Measurements from ENCODE around the gene ZNF496.

ZNF496 gene

DNA sequence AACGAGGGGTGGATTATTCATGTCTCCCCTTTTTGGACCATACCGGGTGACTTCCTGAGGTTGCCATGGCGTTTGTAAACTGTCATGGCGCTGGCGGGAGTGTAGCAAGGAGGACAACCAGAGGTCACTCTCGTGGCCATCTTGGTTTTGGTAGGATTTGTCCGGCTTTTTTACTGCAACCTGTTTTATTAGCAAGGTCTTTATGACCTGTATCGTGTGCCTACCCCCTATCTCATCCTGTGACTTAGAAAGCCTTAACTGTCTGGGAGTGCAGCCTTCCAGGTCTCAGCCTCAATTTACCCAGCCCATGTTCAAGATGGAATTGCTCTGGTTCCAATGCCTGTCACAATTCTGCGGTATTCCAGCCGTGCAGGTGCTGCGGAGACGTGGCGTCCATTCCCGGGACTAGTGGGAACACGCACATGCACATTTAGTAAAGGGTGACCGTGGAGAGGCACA, 40.2 kb upstream of the ZNF496 start:
- H3K4me3 ChIP-seq (ENCODE audit: low read depth, low read length, poor library complexity, severe bottlenecking) = no peak overlapping the region
- H3K79me2 ChIP-seq (ENCODE audit: insufficient read depth, low read length) = no peaks in the 10 kb centered on the region
- no peaks in the 10 kb centered on the region for H3K9me2 ChIP-seq (ENCODE audit: low read depth, low read length)
- H3K27me3 ChIP-seq (ENCODE audit: insufficient read depth, low read length) = no peaks in the 10 kb centered on the region; the same call in 1 of the 2 replicates
- H3F3A ChIP-seq (ENCODE audit: insufficient read depth, low read length) = no peaks in the 10 kb centered on the region
- no peak for TF ChIP-seq EZH2 (IDR thresholded peaks at IDR 0.05; ENCODE audit: borderline replicate concordance, low read length)
- TF ChIP-seq, protein P1, sequence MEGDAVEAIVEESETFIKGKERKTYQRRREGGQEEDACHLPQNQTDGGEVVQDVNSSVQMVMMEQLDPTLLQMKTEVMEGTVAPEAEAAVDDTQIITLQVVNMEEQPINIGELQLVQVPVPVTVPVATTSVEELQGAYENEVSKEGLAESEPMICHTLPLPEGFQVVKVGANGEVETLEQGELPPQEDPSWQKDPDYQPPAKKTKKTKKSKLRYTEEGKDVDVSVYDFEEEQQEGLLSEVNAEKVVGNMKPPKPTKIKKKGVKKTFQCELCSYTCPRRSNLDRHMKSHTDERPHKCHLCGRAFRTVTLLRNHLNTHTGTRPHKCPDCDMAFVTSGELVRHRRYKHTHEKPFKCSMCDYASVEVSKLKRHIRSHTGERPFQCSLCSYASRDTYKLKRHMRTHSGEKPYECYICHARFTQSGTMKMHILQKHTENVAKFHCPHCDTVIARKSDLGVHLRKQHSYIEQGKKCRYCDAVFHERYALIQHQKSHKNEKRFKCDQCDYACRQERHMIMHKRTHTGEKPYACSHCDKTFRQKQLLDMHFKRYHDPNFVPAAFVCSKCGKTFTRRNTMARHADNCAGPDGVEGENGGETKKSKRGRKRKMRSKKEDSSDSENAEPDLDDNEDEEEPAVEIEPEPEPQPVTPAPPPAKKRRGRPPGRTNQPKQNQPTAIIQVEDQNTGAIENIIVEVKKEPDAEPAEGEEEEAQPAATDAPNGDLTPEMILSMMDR (IDR thresholded peaks at IDR 0.05; ENCODE audit: low read length) = no peak
- no peak overlapping the region for H3K4me2 ChIP-seq (ENCODE audit: low read length)
- H3K27ac ChIP-seq (ENCODE audit: low read depth, low read length, poor library complexity, severe bottlenecking) = no peak overlapping the region
- H3K4me1 ChIP-seq (ENCODE audit: insufficient read depth, low read length, severe bottlenecking) = no peaks in the 10 kb centered on the region
- no peaks in the 10 kb centered on the region for H3K36me3 ChIP-seq (ENCODE audit: insufficient read depth, low read length)
- no peaks in the 10 kb centered on the region for H4K20me1 ChIP-seq (ENCODE audit: insufficient read depth, low read length)
- no peaks in the 10 kb centered on the region for H3K9me3 ChIP-seq (ENCODE audit: low read length)
- H2AFZ ChIP-seq (ENCODE audit: low read length) = no peak overlapping the region
- no peak overlapping the region for H3K9ac ChIP-seq (ENCODE audit: low read length)

DNA sequence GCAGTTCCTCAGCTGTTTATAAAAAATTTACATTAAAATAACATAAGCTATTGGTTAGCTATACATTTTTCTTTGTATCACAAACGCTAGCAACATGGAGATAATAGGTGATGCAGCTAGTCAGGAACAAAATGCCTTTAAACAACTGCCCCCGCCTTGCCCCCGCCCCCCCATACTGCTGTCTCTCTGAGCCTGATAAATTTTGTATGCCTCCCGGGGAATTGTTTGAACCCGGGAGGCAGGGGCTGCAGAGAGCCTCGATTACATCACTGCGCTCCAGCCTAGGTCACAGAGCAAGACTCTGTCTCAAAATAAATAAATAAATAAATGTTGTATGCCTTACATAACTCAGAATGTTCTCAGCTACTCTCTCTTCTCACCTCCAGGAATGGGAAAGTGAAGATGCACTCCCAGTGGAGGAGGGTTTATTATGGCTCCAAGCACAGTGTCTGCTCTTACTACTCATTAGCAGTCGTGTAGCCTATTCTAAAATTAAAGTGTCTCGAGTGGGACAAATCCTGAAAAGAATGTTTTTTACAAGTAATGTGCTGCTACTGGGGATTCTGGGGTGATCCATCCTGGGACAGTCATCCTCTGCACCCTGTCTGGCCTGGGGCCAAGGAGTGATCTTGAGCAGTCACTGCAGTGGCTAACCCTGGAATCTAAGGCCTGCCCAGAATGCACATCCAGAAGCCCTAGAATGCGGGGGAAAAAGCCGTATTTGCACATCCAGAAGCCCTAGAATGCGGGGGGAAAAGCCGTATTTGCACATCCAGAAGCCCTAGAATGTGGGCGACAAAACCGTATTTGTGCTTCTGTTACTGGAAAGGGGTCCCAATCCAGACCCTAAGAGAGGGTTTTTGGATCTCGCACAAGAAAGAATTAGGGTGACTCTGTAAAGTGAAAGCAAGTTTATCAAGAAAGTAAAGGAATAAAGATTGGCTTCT, 39.4 kb upstream of the ZNF496 start:
- Histone ChIP-seq H3K9ac (ENCODE audit: low read length) (no peak overlapping the region), H3K27me3 (ENCODE audit: insufficient read depth, low read length) (no peaks in the 10 kb centered on the region; the same call in 1 of the 2 replicates), H3K27ac (ENCODE audit: low read depth, low read length, poor library complexity, severe bottlenecking) (no peak overlapping the region), H3K4me1 (ENCODE audit: insufficient read depth, low read length, severe bottlenecking) (no peaks in the 10 kb centered on the region), H4K20me1 (ENCODE audit: insufficient read depth, low read length) (no peaks in the 10 kb centered on the region), H3K79me2 (ENCODE audit: insufficient read depth, low read length) (no peaks in the 10 kb centered on the region), H3K9me2 (ENCODE audit: low read depth, low read length) (no peaks in the 10 kb centered on the region), H3K4me3 (ENCODE audit: low read depth, low read length, poor library complexity, severe bottlenecking) (no peak overlapping the region), H3K36me3 (ENCODE audit: insufficient read depth, low read length) (no peaks in the 10 kb centered on the region), H3K9me3 (ENCODE audit: low read length) (no peaks in the 10 kb centered on the region), H2AFZ (ENCODE audit: low read length) (no peak overlapping the region), H3F3A (ENCODE audit: insufficient read depth, low read length) (no peaks in the 10 kb centered on the region), H3K4me2 (ENCODE audit: low read length) (no peak overlapping the region)
- TF ChIP-seq, protein P1 (IDR thresholded peaks at IDR 0.05; ENCODE audit: low read length) = no peak
- no peak for TF ChIP-seq EZH2 (IDR thresholded peaks at IDR 0.05; ENCODE audit: borderline replicate concordance, low read length)

DNA sequence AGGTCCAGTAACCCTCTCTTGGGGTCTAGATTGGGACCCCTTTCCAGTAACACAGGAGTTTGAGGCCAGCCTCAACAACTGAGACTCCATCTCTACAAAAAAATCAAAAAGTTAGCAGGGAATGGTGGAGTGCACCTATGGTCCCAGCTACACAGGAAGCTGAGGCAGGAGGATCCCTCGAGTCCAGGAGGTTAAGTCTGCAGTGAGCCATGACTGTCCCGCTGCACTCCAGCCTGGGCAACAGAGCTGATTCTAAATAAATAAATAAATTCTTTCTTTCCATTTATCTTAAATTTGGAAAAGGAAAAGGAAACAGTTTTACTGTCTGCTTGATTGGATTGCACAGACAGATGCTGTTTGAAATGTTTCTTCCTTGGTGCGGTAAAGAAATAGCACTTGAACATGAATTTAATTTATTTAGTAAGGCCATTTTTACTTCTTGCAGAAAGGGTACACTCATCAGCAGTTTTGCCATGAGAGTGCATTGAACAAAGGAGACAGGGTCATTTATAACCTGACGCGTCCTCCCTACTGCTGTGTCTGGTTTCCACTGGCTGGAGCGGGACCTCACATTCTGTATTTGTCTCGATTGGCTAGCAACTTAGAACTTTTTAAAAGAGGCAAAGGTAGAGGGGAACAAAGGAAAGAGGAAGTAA, 37.0 kb upstream of the ZNF496 start:
- Histone ChIP-seq H3K79me2 (ENCODE audit: insufficient read depth, low read length) (no peaks in the 10 kb centered on the region), H2AFZ (ENCODE audit: low read length) (no peak overlapping the region), H3K9ac (ENCODE audit: low read length) (no peak overlapping the region), H3K27me3 (ENCODE audit: insufficient read depth, low read length) (no peaks in the 10 kb centered on the region), H4K20me1 (ENCODE audit: insufficient read depth, low read length) (no peaks in the 10 kb centered on the region), H3K4me3 (ENCODE audit: low read depth, low read length, poor library complexity, severe bottlenecking) (no peak overlapping the region), H3K4me2 (ENCODE audit: low read length) (no peak overlapping the region), H3K4me1 (ENCODE audit: insufficient read depth, low read length, severe bottlenecking) (no peaks in the 10 kb centered on the region), H3K36me3 (ENCODE audit: insufficient read depth, low read length) (no peaks in the 10 kb centered on the region), H3K9me2 (ENCODE audit: low read depth, low read length) (no peaks in the 10 kb centered on the region), H3K27ac (ENCODE audit: low read depth, low read length, poor library complexity, severe bottlenecking) (no peak overlapping the region), H3F3A (ENCODE audit: insufficient read depth, low read length) (no peaks in the 10 kb centered on the region), H3K9me3 (ENCODE audit: low read length) (no peaks in the 10 kb centered on the region)
- TF ChIP-seq, protein P1 (IDR thresholded peaks at IDR 0.05; ENCODE audit: low read length) = no peak
- no peak for TF ChIP-seq EZH2 (IDR thresholded peaks at IDR 0.05; ENCODE audit: borderline replicate concordance, low read length)
